Left cardiac atrium (tissue), 4 donors: ENCODE results near the gene PCBP4. TPM values are rescaled to one million over a fixed set of nuclear protein-coding genes. Genes with fewer than 3 reads are reported as not detected.

Experiments used
- ATAC-seq, 2 donors: fragments of 200-7000 bp; cut with Tn5 transposase; one replicate each; pipeline ENCODE4 v1.9.1; 2020; ENCODE audit warnings: mild to moderate bottlenecking in 2 of 2, moderate library complexity in 2 of 2
- DNase-seq: peaks from one replicate; pipeline ENCODE4 v3.0.0-alpha.2; 2020
- intact Hi-C, 2 donors: fragments of 100-400 bp; cut with DNase I; formaldehyde crosslinking; loops; one replicate each; pipeline versions ENCODE4 v1.14.1 to v1.15.1; 2022 to 2023
- total RNA-seq, 2 donors: library from RNA; stranded (reverse); fragmentation: NEBNext Ultra II Directional; extraction: Animal tissue kit (Norgen Biotek cat#: 25700); gene quantifications; one replicate each; pipeline ENCODE4 v1.2.1, GENCODE V29; 2021
- donor health status: DM: no; HTN: yes; CAD: no.
- donor health status: DM: no; HTN: yes; CAD: no; lungs with severe emphysema.
- donor health status: DM: yes; HTN: yes; CAD: no.
- donor health status: Dilated cardiomyopathy.

PCBP4 gene
- total RNA-seq, 2 donors from 2014 or later, result 49.1 to 68.3 TPM

- DNase-seq (no peak), ATAC-seq (peak; percentile 44 to 51)
- intact Hi-C loops, result no loop called here
Observed at GRCh38 chr3:51961602-51962569, 5.4 kb downstream of the PCBP4 start.

- DNase-seq (no peak), ATAC-seq (no peak)
- intact Hi-C loops, result no loop called here
Observed at GRCh38 chr3:51961011-51961410, 6.2 kb downstream of the PCBP4 start.

GRCh38 chr3:51960386-51960785, 6.9 kb downstream of the PCBP4 start:
- DNase-seq, result no peak
- intact Hi-C loops, result no loop called here
- ATAC-seq, result no peak

- ATAC-seq (no peak), DNase-seq (no peak)
- intact Hi-C loops, result no loop called here
Observed at GRCh38 chr3:51959651-51960050, 7.6 kb downstream of the PCBP4 start.

- peak; percentile 15 for DNase-seq
- no peak for ATAC-seq
- intact Hi-C loops, result no loop called here
Observed at GRCh38 chr3:51958603-51959521, 8.4 kb downstream of the PCBP4 start.

- ATAC-seq, result no peak
- intact Hi-C loops, result no loop called here
- DNase-seq, result no peak
Observed at GRCh38 chr3:51957520-51958205, 9.6 kb downstream of the PCBP4 start.

GRCh38 chr3:51955893-51956770, 11.1 kb downstream of the PCBP4 start:
- peak; percentile 76 for DNase-seq

GRCh38 chr3:51955175-51955892, 11.9 kb downstream of the PCBP4 start, which contains the start of gene GPR62:
Gene GPR62 (plus strand): TSS chr3:51955381. CDS start chr3:51955653, 272 bp downstream.
- DNase-seq, result no peak
- peak in 1 of 2 donors; percentile 40 for ATAC-seq
- intact Hi-C loops, result no loop called here

More at GRCh38 chr3:51955893-51956770, 11.1 kb downstream of the PCBP4 start:
- intact Hi-C loops, result no loop called here
- ATAC-seq, result peak; percentile 85 to 92

GRCh38 chr3:51954713-51955112, 12.5 kb downstream of the PCBP4 start:
- DNase-seq (no peak), ATAC-seq (no peak)
- intact Hi-C loops, result no loop called here

- intact Hi-C loops, result no loop called here
- no peak for ATAC-seq
- no peak for DNase-seq
Observed at GRCh38 chr3:51954105-51954504, 13.1 kb downstream of the PCBP4 start.

GRCh38 chr3:51953445-51953844, 13.8 kb downstream of the PCBP4 start:
- intact Hi-C loops, result no loop called here
- ATAC-seq (no peak), DNase-seq (no peak)

GRCh38 chr3:51950899-51951298, 16.4 kb downstream of the PCBP4 start:
- intact Hi-C loops, result no loop called here
- DNase-seq (no peak), ATAC-seq (no peak)

- intact Hi-C loops, result no loop called here
- no peak for ATAC-seq
- DNase-seq, result no peak
Observed at GRCh38 chr3:51949121-51949520, 18.1 kb downstream of the PCBP4 start.

- DNase-seq (no peak), ATAC-seq (no peak)
- intact Hi-C loops, result no loop called here
Observed at GRCh38 chr3:51948016-51948580, 19.2 kb downstream of the PCBP4 start.

- no peak for ATAC-seq
Observed at GRCh38 chr3:51947215-51947900, 19.9 kb downstream of the PCBP4 start.

GRCh38 chr3:51946796-51947195, 20.5 kb downstream of the PCBP4 start:
- intact Hi-C loops, result no loop called here
- DNase-seq (no peak), ATAC-seq (no peak)

More at GRCh38 chr3:51947215-51947900, 19.9 kb downstream of the PCBP4 start:
- intact Hi-C loops, result no loop called here
- no peak for DNase-seq
